HUES64 (cell line): ENCODE measurements around the gene GOLM1.

Experiments used
- H3K27ac ChIP-seq: 2 replicates; pipeline ENCODE4 v1.7.0; 2013; ENCODE audit warnings: low read depth, low read length, inconsistent platforms
- H3K27me3 ChIP-seq: 2 replicates; pipeline ENCODE4 v1.6.1; 2013; ENCODE audit warnings: mild to moderate bottlenecking, low read length; ENCODE audit not compliant: insufficient read depth
- H3K36me3 ChIP-seq: 2 replicates; pipeline ENCODE4 v1.6.1; 2013; ENCODE audit warnings: mild to moderate bottlenecking, low read length; ENCODE audit not compliant: insufficient read depth
- H3K4me1 ChIP-seq: 2 replicates; pipeline ENCODE4 v1.6.1; 2013; ENCODE audit warnings: mild to moderate bottlenecking, low read length, moderate library complexity; ENCODE audit not compliant: insufficient read depth
- H3K4me3 ChIP-seq: 2 replicates; pipeline ENCODE4 v1.5.1; 2013; ENCODE audit warnings: mild to moderate bottlenecking, low read length, moderate library complexity
- H3K9ac ChIP-seq: 2 replicates; pipeline ENCODE4 v1.6.1; 2013; ENCODE audit warnings: mild to moderate bottlenecking, low read depth, low read length
- H3K9me3 ChIP-seq: 2 replicates; pipeline ENCODE4 v1.6.1; 2013; ENCODE audit warnings: low read depth, low read length; ENCODE audit not compliant: insufficient read depth
- WGBS: fragments of 150-250, 120-280 bp; methylation state at CpG from one replicate; pipeline ENCODE4 v1.1.7; 2013; ENCODE audit warnings: missing lambda C conversion rate; 5-methylcytosine and 5-hydroxymethylcytosine counted together

GOLM1 gene

DNA sequence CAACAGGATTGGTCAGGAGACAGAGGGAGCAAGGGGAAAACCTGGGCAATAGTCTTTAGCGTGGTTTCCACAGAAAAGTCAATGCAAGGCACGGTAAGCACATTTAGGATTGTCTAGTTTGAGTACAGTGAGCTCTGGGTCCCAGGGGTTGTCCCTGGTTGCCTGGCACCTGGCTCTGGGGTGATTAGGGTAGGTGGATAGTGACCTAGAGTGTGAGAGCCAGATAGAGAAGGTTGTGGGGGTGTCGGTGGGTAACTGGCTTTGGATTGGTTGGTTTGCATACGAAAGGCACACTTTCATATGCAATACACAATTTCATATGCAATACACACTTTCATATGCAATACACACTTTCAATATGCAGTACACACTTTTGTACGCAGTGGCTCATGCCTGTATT lies 20.1 kb upstream of the GOLM1 start:
- Histone ChIP-seq H3K27me3 (peaks cover 21% of the 10 kb centered on the region), H3K4me1 (0 out of 2 replicates have a peak, but pooled peaks cover 3% of the 10 kb centered on the region), H3K27ac (no peak overlapping the region), H3K36me3 (no peaks in the 10 kb centered on the region), H3K9me3 (no peaks in the 10 kb centered on the region), H3K9ac (no peak overlapping the region), H3K4me3 (no peak overlapping the region)
- WGBS: 84% methylated on average over 4 of the region's 5 CpGs

DNA sequence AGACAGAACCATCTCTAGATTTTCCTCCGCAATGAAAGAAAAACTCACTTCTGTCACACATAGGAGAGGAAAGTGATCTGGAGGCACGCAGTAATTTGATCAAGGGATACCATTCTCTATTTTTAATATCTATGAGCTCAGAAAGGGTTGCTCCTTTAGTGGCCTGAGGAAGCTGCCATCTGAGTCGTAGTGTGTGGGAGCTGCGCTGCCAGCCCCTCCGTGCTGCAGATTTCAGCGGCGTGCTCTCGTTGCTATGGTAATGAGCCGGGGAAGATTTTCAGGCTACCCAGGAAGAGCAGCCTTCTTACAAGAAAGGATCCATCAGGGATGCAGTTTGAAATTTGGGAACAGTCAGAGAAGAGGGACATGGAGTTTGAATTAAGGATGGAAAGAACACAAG lies 17.1 kb upstream of the GOLM1 start:
- no peak overlapping the region for H3K27ac ChIP-seq
- WGBS: 89% methylated on average over 7 of the region's 9 CpGs

DNA sequence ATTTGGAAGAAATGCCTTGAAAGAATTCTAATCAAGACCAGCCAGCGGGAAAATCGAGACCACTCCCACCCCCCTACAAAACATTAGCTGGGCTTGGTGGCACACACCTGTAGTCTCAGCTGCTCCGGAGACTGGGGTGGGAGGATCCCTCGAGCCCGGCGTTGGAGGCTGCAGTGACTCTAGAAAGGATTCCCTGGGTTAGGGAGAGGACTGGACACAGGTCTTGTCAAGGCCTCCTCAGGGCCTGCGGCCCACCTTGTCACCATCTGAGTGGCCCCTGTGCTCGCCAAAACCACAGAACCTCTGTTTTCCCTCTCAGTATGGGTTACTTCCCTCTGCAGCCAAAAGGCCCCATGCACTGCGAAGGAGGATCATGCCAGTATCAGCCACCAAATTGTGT lies 16.5 kb upstream of the GOLM1 start:
- Histone ChIP-seq H3K9ac (no peak overlapping the region), H3K9me3 (no peaks in the 10 kb centered on the region), H3K36me3 (no peaks in the 10 kb centered on the region), H3K27ac (no peak overlapping the region), H3K27me3 (peaks cover 21% of the 10 kb centered on the region), H3K4me3 (no peak overlapping the region), H3K4me1 (no peaks in the 10 kb centered on the region)
- WGBS: 93% methylated on average over 9 of the region's 9 CpGs

More for the DNA sequence above, 17.1 kb upstream of the GOLM1 start:
- no peaks in the 10 kb centered on the region for H3K4me1 ChIP-seq
- no peaks in the 10 kb centered on the region for H3K36me3 ChIP-seq
- H3K27me3 ChIP-seq: peaks cover 21% of the 10 kb centered on the region
- H3K9ac ChIP-seq: no peak overlapping the region
- no peaks in the 10 kb centered on the region for H3K9me3 ChIP-seq
- H3K4me3 ChIP-seq: no peak overlapping the region

DNA sequence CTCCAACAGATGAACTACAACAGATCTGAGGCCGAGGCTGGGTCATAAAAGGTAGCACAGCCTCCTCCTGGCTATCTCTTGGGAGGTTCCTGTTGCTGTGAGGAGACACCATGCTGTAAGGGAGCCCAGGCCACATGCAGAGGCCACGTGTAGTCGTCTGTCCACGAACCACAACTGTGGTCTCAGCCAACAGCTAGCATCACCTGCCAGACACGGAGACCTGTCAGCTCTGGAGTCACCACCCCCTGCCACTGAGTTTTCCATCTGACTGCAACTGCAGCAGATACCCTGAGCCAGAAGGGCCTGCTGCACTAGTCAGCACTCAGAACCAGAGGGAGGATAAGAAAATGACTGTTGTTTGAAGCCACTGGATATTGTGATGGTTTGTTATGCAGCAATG lies 12.7 kb upstream of the GOLM1 start:
- 96% methylated on average over 5 of the region's 5 CpGs for WGBS
- Histone ChIP-seq H3K4me1 (no peaks in the 10 kb centered on the region), H3K27ac (no peak overlapping the region), H3K36me3 (no peaks in the 10 kb centered on the region), H3K4me3 (no peak overlapping the region), H3K9me3 (no peaks in the 10 kb centered on the region), H3K9ac (no peak overlapping the region), H3K27me3 (no peaks in the 10 kb centered on the region)

DNA sequence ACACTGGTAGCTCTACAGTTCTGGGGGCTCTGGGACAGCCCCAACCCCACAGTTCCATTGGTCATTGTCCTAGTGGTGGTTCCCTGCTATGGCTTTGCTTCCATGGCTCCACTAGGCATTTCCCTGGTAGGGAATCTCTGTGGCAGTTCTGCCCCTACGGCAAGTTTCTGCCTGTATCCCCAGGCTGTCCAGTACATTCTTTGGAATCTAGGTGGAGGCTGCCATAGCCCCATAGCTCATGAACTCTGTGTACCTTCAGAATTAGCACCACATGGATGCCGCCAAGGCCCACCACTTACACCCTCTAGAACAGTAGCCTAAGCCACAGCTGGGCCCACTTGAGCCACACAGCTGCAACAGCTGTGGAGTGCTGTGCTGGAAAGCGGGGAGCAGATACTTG lies 3.3 kb upstream of the GOLM1 start:
- WGBS: 95% methylated on average over 3 of the region's 3 CpGs
- no peaks in the 10 kb centered on the region for H3K36me3 ChIP-seq
- H3K9me3 ChIP-seq: no peaks in the 10 kb centered on the region
- H3K27ac ChIP-seq: no peak overlapping the region
- H3K27me3 ChIP-seq: peaks cover 35% of the 10 kb centered on the region
- H3K4me1 ChIP-seq: peaks cover 9% of the 10 kb centered on the region; the same call in 1 of the 2 replicates
- no peak overlapping the region for H3K4me3 ChIP-seq
- no peak overlapping the region for H3K9ac ChIP-seq

DNA sequence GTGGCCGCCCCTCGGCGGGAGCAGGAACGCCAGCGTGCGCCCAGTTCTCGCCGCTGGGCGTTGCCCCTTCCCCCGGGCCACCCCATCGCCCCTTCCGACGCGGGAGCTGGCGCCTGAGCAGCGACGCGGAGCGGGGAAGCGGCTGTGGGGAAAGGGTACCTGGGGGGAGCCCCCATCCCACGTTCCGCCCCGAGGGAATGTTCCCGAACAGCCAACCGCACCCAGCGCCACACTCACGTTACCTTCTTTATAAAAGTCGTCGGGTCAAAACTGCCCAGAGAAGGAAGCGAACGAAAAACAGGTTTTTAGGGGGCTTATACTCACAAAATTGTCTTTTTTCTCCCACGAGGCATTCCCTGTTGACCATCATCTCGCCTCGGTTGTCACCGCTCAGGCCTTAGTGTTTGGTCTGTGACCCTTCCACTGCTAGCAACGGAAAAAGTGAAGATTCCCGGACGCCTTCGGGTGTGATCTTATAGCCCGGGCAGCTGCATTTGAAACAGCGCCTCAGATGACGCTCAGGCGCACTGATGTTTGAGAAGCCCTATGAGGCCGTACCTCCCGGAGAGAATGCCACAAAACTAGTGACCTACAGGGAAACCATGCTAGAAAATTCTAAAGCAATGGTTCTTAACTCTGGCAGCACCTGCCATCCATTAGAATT lies 475 bp upstream of the GOLM1 start:
- WGBS: 2% methylated on average over 45 of the region's 45 CpGs
- Histone ChIP-seq H3K36me3 (no peaks in the 10 kb centered on the region), H3K4me3 (peak overlapping the region; percentile 94), H3K27me3 (peaks cover 36% of the 10 kb centered on the region), H3K27ac (no peak overlapping the region), H3K9ac (peak overlapping the region; percentile 97), H3K4me1 (peaks cover 23% of the 10 kb centered on the region; the same call in 1 of the 2 replicates), H3K9me3 (no peaks in the 10 kb centered on the region)

DNA sequence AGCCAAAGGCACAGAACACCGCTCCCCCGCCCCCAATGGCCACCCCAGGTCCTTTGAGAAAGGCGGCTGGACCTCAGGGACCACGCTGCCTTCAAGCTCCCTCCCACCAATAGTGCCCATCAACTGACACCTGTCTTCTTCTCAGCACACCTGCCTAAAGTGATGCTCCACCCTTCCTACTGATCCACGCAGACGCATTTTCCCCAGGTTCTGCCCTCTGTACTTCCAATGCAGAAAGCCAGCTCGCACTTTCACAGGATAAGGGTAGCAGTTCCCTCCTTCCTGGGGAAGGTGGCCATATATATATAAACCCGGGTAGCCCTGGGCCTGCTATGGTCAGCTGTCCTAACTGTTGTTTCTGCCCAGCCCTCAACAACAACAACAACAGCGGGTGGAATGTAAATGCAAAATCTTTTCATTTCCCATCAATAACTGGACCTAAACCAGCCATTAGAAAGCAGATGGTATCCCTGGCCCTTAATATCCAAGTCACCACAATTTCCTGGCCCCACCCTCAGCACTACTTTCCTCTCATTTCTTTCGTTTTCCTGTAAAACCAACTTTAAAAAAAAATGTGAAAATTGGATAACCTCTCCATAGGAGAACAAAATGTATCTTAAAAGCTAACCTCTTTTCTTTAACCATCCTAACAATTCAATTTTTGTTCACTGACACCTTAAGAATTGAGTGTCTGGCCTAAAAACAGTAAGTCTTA lies 1.7 kb downstream of the GOLM1 start:
- Histone ChIP-seq H3K4me3 (peak overlapping the region; percentile 94), H3K36me3 (no peaks in the 10 kb centered on the region), H3K9me3 (no peaks in the 10 kb centered on the region), H3K4me1 (peaks cover 27% of the 10 kb centered on the region; the same call in 1 of the 2 replicates), H3K27ac (no peak overlapping the region), H3K27me3 (peaks cover 36% of the 10 kb centered on the region), H3K9ac (peak overlapping the region; percentile 97; the same call in 1 of the 2 replicates)
- WGBS: 56% methylated on average over 10 of the region's 10 CpGs

DNA sequence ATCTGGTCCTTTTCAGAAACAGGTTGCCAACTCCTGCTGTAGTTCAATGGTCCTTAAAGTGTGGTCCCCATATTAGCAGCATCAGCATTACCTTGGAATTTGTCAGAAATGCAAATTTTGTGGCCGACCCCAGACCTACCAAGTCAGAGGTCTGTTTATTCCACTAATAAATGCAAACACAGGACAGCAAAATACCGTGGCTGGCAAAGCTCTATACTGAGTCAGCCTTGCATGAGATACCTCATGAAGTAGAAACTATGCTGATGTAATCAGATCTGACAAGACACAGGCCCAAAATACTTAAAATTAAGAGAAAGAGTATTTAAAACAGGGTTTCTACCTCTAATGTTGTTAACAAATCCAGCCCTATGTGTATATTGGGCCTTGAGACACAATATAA lies 3.0 kb downstream of the GOLM1 start:
- Histone ChIP-seq H3K36me3 (no peaks in the 10 kb centered on the region), H3K9ac (no peak overlapping the region), H3K27ac (no peak overlapping the region), H3K4me3 (no peak overlapping the region), H3K9me3 (0 out of 2 replicates have a peak, but pooled peaks cover 2% of the 10 kb centered on the region), H3K4me1 (peaks cover 27% of the 10 kb centered on the region; the same call in 1 of the 2 replicates), H3K27me3 (peaks cover 34% of the 10 kb centered on the region)
- 46% methylated on average over 2 of the region's 2 CpGs for WGBS

DNA sequence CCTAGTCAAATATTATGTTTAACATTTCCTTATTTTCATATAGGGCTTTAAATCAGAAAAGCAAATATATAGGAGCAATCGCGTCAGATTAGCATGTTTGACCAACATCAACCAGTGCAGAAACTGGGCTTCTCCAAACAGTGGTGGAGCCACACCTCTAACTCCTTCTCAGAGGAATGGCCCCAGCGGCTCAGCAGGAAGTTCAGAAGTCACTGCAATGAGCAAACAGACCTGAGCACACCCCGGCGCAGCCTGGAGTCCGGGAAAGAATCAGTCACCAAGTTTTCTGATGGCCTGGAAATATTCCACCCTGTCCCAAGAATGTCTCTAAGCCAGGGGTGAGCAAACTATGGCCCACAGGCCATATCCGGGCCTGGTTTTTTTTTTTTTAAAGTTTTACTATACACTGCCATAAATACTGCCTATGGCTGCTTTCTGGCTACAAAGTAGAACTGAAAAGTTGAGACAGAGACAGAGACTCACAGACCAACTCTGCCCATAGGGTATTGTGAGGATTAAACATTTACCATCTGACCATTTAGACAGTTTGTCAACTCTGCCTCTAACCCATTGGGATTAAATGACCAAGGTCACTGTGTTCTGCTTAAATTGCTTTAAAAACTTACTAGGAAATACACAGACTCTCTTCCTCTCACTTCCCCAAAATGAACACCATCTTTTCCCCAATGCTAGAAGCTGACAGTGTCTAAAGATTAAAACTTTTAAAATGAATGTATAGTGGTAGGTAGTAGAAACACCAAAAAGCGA lies 5.4 kb downstream of the GOLM1 start:
- peaks cover 27% of the 10 kb centered on the region; the same call in 1 of the 2 replicates for H3K4me1 ChIP-seq
- peaks cover 8% of the 10 kb centered on the region; the same call in 1 of the 2 replicates for H3K9me3 ChIP-seq
- 80% methylated on average over 8 of the region's 8 CpGs for WGBS
- H3K27me3 ChIP-seq: peaks cover 15% of the 10 kb centered on the region
- no peaks in the 10 kb centered on the region for H3K36me3 ChIP-seq
- H3K27ac ChIP-seq: no peak overlapping the region
- no peak overlapping the region for H3K4me3 ChIP-seq
- H3K9ac ChIP-seq: no peak overlapping the region

DNA sequence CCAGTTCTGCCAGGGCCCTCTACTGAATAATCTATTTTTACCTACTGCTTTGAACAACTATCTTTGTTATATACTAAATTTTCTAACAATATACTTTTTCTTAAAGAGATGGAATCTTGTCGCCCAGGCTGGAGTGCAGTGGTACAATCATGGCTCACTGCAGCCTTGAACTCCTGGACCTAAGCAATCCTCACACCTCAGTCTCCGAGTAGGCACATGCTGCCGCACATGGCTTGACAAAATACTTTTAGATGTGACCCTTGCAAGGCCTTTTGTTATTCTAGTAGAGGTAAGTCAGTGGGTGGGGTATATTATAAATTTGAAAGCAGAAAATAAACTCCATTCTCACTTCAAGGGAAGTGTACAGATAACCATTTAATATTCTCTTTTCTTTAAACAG lies 7.9 kb downstream of the GOLM1 start:
- H3K27ac ChIP-seq: no peak overlapping the region
- no peak overlapping the region for H3K9ac ChIP-seq
- 93% methylated on average over 3 of the region's 3 CpGs for WGBS
- no peaks in the 10 kb centered on the region for H3K27me3 ChIP-seq
- H3K4me3 ChIP-seq: no peak overlapping the region
- peaks cover 8% of the 10 kb centered on the region; the same call in 1 of the 2 replicates for H3K4me1 ChIP-seq
- H3K36me3 ChIP-seq: no peaks in the 10 kb centered on the region
- peaks cover 8% of the 10 kb centered on the region; the same call in 1 of the 2 replicates for H3K9me3 ChIP-seq

DNA sequence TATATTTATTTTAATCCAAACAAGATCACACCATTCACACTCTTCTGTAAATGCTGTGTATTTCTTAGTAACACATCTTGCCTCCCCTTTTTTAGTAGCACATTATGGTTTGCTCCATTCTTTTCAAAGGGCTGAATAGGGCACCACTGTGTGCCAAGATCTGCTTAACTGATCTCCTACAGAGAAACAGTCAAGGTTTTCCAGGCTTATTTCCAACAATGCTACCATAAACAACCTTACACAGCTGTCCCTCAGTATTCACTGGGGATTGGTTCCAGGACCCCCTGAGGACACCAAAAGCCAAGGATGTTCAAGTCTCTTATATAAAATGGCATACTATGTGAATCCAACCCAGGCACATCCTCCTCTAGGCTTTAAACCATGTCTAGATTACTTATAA lies 16.5 kb downstream of the GOLM1 start:
- Histone ChIP-seq H3K4me3 (no peak overlapping the region), H3K27ac (no peak overlapping the region), H3K9ac (no peak overlapping the region), H3K9me3 (no peaks in the 10 kb centered on the region), H3K27me3 (no peaks in the 10 kb centered on the region), H3K4me1 (peaks cover 5% of the 10 kb centered on the region; the same call in 1 of the 2 replicates), H3K36me3 (peaks cover 9% of the 10 kb centered on the region; the same call in 1 of the 2 replicates)
